ENCODE measurements around the gene BAZ2B.

Gene BAZ2B

DNA sequence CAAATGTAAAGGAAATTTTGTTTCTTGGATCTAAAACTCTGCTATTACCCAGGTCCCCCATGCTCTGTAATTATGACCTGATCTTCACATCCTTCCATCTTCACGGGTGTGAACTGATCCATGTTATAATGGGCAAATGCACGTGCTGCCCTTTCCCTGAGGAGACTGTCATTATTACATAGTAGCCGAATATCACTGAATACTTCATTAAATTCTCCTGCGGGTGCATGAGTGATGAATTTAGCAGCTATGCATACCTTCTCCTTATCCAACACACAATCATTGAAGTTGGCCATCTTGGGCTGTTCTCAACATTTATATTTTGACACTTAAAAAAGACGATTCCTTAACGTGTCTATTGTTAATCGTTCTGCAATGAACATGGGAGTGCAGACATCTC is 153.4 kb downstream of the BAZ2B start:
- DNase-seq (ENCODE audit: low read depth, low spot score): no peak
- TF ChIP-seq EZH2 (IDR thresholded peaks at IDR 0.05) (no peak), FOXP2 (optimal IDR thresholded peaks at IDR 0.05; ENCODE audit: control extremely low read depth, extremely low read length, insufficient read depth) (no peak)
- Histone ChIP-seq H3K4me3 (no peak overlapping the region), H3K9me3 (ENCODE audit: low read depth, low read length) (no peaks in the 10 kb centered on the region), H3K36me3 (ENCODE audit: insufficient read depth, low read length) (no peaks in the 10 kb centered on the region), H3K9ac (ENCODE audit: insufficient read length) (no peak overlapping the region), H3K27ac (no peak overlapping the region)

GRCh38 chr2:159462201-159462785 is 154.1 kb downstream of the BAZ2B start:
- no peak overlapping the region for H3K9ac ChIP-seq (ENCODE audit: insufficient read length)
- DNase-seq (ENCODE audit: low read depth, low spot score): no peak
- no peak overlapping the region for H3K27ac ChIP-seq
- H3K36me3 ChIP-seq (ENCODE audit: insufficient read depth, low read length): no peaks in the 10 kb centered on the region
- no peaks in the 10 kb centered on the region for H3K9me3 ChIP-seq (ENCODE audit: low read depth, low read length)
- no peak for TF ChIP-seq POLR2AphosphoS5 (IDR thresholded peaks at IDR 0.05; ENCODE audit: borderline replicate concordance, low read depth, low read length)
- TF ChIP-seq FOXP2 (optimal IDR thresholded peaks at IDR 0.05; ENCODE audit: control extremely low read depth, extremely low read length, insufficient read depth): no peak
- TF ChIP-seq EZH2 (IDR thresholded peaks at IDR 0.05): no peak
- H3K4me3 ChIP-seq: no peak overlapping the region

- Histone ChIP-seq H3K9me3 (ENCODE audit: low read depth, low read length) (no peaks in the 10 kb centered on the region), H3K4me3 (no peak overlapping the region), H3K27ac (no peak overlapping the region), H3K9ac (ENCODE audit: insufficient read length) (no peak overlapping the region), H3K36me3 (ENCODE audit: insufficient read depth, low read length) (no peaks in the 10 kb centered on the region)
- TF ChIP-seq FOXP2 (optimal IDR thresholded peaks at IDR 0.05; ENCODE audit: control extremely low read depth, extremely low read length, insufficient read depth) (no peak), EZH2 (IDR thresholded peaks at IDR 0.05) (no peak), POLR2AphosphoS5 (IDR thresholded peaks at IDR 0.05; ENCODE audit: borderline replicate concordance, low read depth, low read length) (no peak)
- DNase-seq (ENCODE audit: low read depth, low spot score): no peak
Observed at GRCh38 chr2:159461076-159461475, 155.3 kb downstream of the BAZ2B start.

GRCh38 chr2:159460227-159460626 is 156.1 kb downstream of the BAZ2B start:
- TF ChIP-seq EZH2 (IDR thresholded peaks at IDR 0.05) (no peak), POLR2AphosphoS5 (IDR thresholded peaks at IDR 0.05; ENCODE audit: borderline replicate concordance, low read depth, low read length) (no peak), FOXP2 (optimal IDR thresholded peaks at IDR 0.05; ENCODE audit: control extremely low read depth, extremely low read length, insufficient read depth) (no peak)
- H3K9me3 ChIP-seq (ENCODE audit: low read depth, low read length): no peaks in the 10 kb centered on the region
- no peak overlapping the region for H3K9ac ChIP-seq (ENCODE audit: insufficient read length)
- H3K4me3 ChIP-seq: no peak overlapping the region
- H3K27ac ChIP-seq: no peak overlapping the region
- DNase-seq (ENCODE audit: low read depth, low spot score): no peak
- no peaks in the 10 kb centered on the region for H3K36me3 ChIP-seq (ENCODE audit: insufficient read depth, low read length)

GRCh38 chr2:159459279-159459678 is 157.1 kb downstream of the BAZ2B start:
- Histone ChIP-seq H3K36me3 (ENCODE audit: insufficient read depth, low read length) (no peaks in the 10 kb centered on the region), H3K9me3 (ENCODE audit: low read depth, low read length) (no peaks in the 10 kb centered on the region), H3K27ac (no peak overlapping the region), H3K4me3 (no peak overlapping the region), H3K9ac (ENCODE audit: insufficient read length) (no peak overlapping the region)
- TF ChIP-seq FOXP2 (optimal IDR thresholded peaks at IDR 0.05; ENCODE audit: control extremely low read depth, extremely low read length, insufficient read depth) (no peak), POLR2AphosphoS5 (IDR thresholded peaks at IDR 0.05; ENCODE audit: borderline replicate concordance, low read depth, low read length) (no peak), EZH2 (IDR thresholded peaks at IDR 0.05) (no peak)
- no peak for DNase-seq (ENCODE audit: low read depth, low spot score)

- Histone ChIP-seq H3K27ac (no peak overlapping the region), H3K9ac (ENCODE audit: insufficient read length) (no peak overlapping the region), H3K9me3 (ENCODE audit: low read depth, low read length) (no peaks in the 10 kb centered on the region), H3K36me3 (ENCODE audit: insufficient read depth, low read length) (no peaks in the 10 kb centered on the region), H3K4me3 (no peak overlapping the region)
- no peak for DNase-seq (ENCODE audit: low read depth, low spot score)
- TF ChIP-seq POLR2AphosphoS5 (IDR thresholded peaks at IDR 0.05; ENCODE audit: borderline replicate concordance, low read depth, low read length) (no peak), FOXP2 (optimal IDR thresholded peaks at IDR 0.05; ENCODE audit: control extremely low read depth, extremely low read length, insufficient read depth) (no peak), EZH2 (IDR thresholded peaks at IDR 0.05) (no peak)
Observed at GRCh38 chr2:159457589-159457988, 158.8 kb downstream of the BAZ2B start.

- no peak for DNase-seq (ENCODE audit: low read depth, low spot score)
- no peak for TF ChIP-seq FOXP2 (optimal IDR thresholded peaks at IDR 0.05; ENCODE audit: control extremely low read depth, extremely low read length, insufficient read depth)
- no peak for TF ChIP-seq EZH2 (IDR thresholded peaks at IDR 0.05)
- no peak for TF ChIP-seq POLR2AphosphoS5 (IDR thresholded peaks at IDR 0.05; ENCODE audit: borderline replicate concordance, low read depth, low read length)
Observed at GRCh38 chr2:159456500-159457426, 159.6 kb downstream of the BAZ2B start.

DNA sequence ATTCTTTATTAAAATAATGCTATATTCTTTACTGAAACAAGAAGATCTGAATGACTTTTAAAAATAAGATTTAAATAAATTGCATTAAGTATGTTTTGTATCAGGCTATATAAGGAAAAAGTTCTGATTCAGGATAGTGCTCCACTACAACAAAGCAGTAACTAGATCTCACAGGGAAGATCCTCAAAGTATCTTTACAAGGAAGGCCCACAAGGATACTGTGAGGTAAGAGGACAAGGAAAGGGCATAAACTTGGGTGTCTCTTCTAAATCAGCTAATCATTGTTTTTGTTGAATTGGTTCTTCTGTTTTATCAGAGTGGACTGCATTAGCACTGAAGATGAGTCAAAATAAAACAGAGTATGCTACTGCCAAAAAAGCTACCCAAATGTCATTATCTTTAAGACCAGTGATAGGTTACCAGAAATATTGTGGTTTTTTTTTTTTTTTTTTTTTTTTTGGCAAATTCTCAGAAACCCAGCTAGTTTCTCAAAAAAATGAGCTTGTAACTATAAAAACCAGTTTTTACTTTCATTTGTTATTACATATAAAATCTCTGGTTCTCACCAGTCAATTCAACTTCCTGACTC is 160.9 kb downstream of the BAZ2B start:
- no peak for TF ChIP-seq FOXP2 (optimal IDR thresholded peaks at IDR 0.05; ENCODE audit: control extremely low read depth, extremely low read length, insufficient read depth)
- no peak for TF ChIP-seq EZH2 (IDR thresholded peaks at IDR 0.05)
- H3K27ac ChIP-seq: no peak overlapping the region
- no peaks in the 10 kb centered on the region for H3K36me3 ChIP-seq (ENCODE audit: insufficient read depth, low read length)
- DNase-seq (ENCODE audit: low read depth, low spot score): no peak
- H3K9ac ChIP-seq (ENCODE audit: insufficient read length): no peak overlapping the region
- no peak overlapping the region for H3K4me3 ChIP-seq
- H3K9me3 ChIP-seq (ENCODE audit: low read depth, low read length): no peaks in the 10 kb centered on the region

More at GRCh38 chr2:159456500-159457426, 159.6 kb downstream of the BAZ2B start:
- Histone ChIP-seq H3K36me3 (ENCODE audit: insufficient read depth, low read length) (no peaks in the 10 kb centered on the region), H3K27ac (no peak overlapping the region), H3K9ac (ENCODE audit: insufficient read length) (no peak overlapping the region), H3K9me3 (ENCODE audit: low read depth, low read length) (no peaks in the 10 kb centered on the region), H3K4me3 (no peak overlapping the region)

Data from SK-N-MC (cell line).